Central memory CD8-positive, alpha-beta T cell (primary cell): ENCODE data around the gene C10orf90.

Experiments used
- ATAC-seq: fragments of 150-1000 bp; cut with Tn5 transposase; replicated peaks from 2 replicates; pipeline ENCODE4 v1.10.0; 2022; ENCODE audit warnings: mild to moderate bottlenecking, moderate FRiP score, moderate number of reproducible peaks; ENCODE audit not compliant: poor library complexity, severe bottlenecking; ENCODE audit errors: extremely low read depth
- DNase-seq, 2 donors: peaks; one replicate each; pipeline ENCODE4 v3.0.0; 2021; ENCODE audit warnings: low spot score in 2 of 2
- H3K27ac Mint-ChIP-seq: one replicate; pipeline ENCODE4 v1.8.0; 2022; ENCODE audit warnings: low read depth, mild to moderate bottlenecking, moderate library complexity, mixed read lengths
- H3K27me3 Mint-ChIP-seq: one replicate; pipeline ENCODE4 v1.8.0; 2022; ENCODE audit warnings: mixed read lengths
- H3K36me3 Mint-ChIP-seq: one replicate; pipeline ENCODE4 v1.8.0; 2022; ENCODE audit warnings: mild to moderate bottlenecking, moderate library complexity, mixed read lengths; ENCODE audit not compliant: insufficient read depth
- H3K4me1 Mint-ChIP-seq: one replicate; pipeline ENCODE4 v1.8.0; 2022; ENCODE audit warnings: mixed read lengths
- H3K4me3 Mint-ChIP-seq: one replicate; pipeline ENCODE4 v1.8.0; 2022; ENCODE audit warnings: mild to moderate bottlenecking, moderate library complexity, mixed read lengths
- H3K9me3 Mint-ChIP-seq: one replicate; pipeline ENCODE4 v1.8.0; 2022; ENCODE audit warnings: mixed read lengths

Gene C10orf90

DNA sequence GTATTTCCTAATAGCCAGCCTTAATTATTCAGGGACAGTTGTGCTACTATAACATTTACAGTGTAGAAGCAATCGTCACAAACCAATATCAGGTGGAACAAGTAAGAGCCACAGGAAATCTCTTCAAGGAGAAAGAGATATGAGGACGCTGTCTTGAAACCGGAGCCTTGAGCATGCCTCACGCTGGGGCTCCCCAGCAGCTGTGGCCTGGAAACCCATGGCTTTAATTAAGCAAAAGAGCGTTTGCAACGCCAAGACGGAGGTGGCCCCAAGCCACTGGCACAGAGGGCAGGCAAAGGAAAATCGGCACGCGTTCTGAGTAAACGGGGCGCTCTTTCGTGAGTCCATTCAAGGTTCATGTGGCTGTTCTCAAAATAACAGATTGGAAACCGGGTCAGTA lies 84.4 kb downstream of the C10orf90 start:
- H3K9me3 Mint-ChIP-seq: peaks cover 18% of the 10 kb centered on the region
- H3K27me3 Mint-ChIP-seq: no peaks in the 10 kb centered on the region
- ATAC-seq (no peak), DNase-seq (no peak)
- H3K4me3 Mint-ChIP-seq: no peak overlapping the region
- no peaks in the 10 kb centered on the region for H3K4me1 Mint-ChIP-seq
- no peaks in the 10 kb centered on the region for H3K36me3 Mint-ChIP-seq
- H3K27ac Mint-ChIP-seq: no peak overlapping the region

DNA sequence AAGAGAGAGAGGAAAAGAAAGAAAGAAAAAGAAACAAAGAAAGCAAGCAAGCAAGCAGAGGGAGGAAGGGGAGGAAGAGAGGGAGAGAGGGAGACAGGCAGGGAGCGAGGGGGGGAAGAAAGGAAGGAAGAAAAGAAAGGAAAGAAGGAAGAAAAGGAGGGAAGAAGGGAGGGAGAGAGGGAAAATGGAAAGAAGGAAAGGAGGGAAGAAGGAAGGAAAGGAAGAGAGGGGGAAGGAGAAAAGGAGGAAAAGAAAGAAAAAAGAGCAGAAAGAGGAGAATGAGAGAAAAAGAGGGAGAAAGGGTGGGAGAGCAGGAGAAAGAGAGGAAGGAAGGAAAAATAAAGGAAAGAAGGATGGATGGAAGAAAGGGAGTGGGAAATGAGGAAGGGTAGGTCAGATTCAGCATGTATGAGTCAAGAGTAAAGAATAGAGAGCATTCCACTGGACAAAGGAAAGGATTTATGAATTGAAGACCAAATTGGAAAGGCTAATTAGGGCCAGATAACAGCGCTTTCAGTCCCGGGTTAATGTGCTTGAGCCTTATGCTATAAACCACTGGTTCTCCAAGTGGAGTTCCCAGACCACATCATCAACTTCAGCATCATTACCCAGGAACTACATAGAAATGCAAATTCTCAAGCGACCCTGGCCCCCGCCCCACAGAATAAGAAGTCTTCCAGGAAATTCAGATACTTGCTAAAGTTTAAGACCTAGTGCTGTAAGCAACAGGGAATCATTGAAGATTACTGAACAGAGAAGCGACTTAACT lies 85.1 kb downstream of the C10orf90 start:
- H3K27me3 Mint-ChIP-seq: no peaks in the 10 kb centered on the region
- no peak overlapping the region for H3K4me3 Mint-ChIP-seq
- ATAC-seq (no peak), DNase-seq (no peak)
- H3K36me3 Mint-ChIP-seq: no peaks in the 10 kb centered on the region
- H3K4me1 Mint-ChIP-seq: no peaks in the 10 kb centered on the region
- H3K9me3 Mint-ChIP-seq: peaks cover 23% of the 10 kb centered on the region
- H3K27ac Mint-ChIP-seq: no peak overlapping the region

DNA sequence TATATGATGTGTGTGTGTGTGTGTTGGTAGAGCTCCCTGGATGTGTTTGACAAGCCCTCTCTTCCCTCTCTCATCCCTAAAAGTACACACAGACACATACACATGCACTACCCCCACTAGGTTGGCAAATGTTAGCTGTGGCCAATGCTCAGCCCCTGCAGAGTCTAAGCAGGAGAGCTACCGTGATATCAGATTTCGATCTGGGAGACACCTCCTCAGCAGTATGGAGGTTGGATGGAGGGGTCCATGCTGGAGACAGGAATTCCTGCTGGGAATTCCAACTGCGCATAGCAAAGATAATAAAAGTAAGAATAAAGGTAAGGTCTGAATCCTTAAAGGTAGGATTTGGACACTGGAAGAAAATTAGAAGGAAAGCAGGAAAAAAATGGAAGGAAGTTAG lies 85.7 kb downstream of the C10orf90 start:
- no peaks in the 10 kb centered on the region for H3K27me3 Mint-ChIP-seq
- no peak overlapping the region for H3K4me3 Mint-ChIP-seq
- H3K9me3 Mint-ChIP-seq: peaks cover 24% of the 10 kb centered on the region
- H3K4me1 Mint-ChIP-seq: no peaks in the 10 kb centered on the region
- no peaks in the 10 kb centered on the region for H3K36me3 Mint-ChIP-seq
- ATAC-seq (no peak), DNase-seq (no peak)
- no peak overlapping the region for H3K27ac Mint-ChIP-seq

DNA sequence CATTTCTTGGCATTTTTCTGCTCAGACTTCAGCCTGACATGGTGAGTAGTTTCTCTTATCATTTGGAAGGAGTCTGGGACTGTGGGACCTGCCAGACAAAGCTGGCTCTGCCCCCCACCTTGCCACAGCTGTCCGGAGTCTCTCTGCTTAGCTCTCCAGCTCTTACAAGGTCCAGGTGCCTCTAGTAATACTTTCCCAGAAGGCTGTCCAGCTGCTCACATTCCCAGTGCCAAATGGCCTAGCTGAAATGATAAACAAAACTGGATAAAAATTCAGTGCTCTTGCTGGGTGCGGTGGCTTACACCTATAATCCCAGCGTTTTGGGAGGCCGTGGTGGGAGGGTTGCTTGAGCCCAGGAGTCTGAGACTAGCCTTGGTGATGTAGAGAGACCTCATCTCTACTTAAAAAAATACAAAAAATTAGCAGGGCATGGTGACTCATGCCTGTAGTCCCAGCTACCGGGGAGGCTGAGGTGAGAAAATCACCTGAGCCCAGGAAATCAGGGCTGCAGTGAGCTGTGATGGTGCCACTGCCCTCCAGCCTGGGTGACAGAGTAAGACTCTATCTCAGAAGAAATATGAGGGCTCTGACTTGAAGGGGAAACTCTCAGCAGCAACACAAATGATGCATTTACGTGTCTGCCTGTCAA lies 86.8 kb downstream of the C10orf90 start:
- DNase-seq (no peak), ATAC-seq (no peak)
- Mint-ChIP-seq H3K9me3 (peaks cover 20% of the 10 kb centered on the region), H3K4me1 (no peaks in the 10 kb centered on the region), H3K4me3 (no peak overlapping the region), H3K27ac (no peak overlapping the region), H3K27me3 (no peaks in the 10 kb centered on the region), H3K36me3 (no peaks in the 10 kb centered on the region)

DNA sequence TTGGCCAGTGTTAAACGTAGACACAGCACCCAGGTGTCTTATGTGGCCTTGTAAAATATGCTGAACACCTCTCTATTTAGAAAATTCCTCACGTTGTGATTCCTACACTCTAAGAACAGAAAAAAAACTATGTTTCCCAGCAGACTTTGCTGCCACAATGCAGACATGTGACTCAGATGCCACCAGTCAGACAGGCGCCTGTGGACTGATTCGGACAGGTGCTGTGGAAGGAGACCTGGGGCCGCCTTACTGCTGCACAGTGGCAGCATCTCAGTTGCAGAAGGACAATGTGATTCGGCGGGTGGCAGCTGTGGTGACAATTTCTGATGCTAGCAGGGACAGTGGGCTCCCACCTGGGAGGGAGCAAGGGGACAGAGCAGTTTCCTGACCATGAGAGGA lies 88.8 kb downstream of the C10orf90 start:
- H3K27me3 Mint-ChIP-seq: no peaks in the 10 kb centered on the region
- H3K36me3 Mint-ChIP-seq: no peaks in the 10 kb centered on the region
- peaks cover 17% of the 10 kb centered on the region for H3K9me3 Mint-ChIP-seq
- no peak for ATAC-seq
- no peak for DNase-seq
- H3K4me3 Mint-ChIP-seq: no peak overlapping the region
- H3K27ac Mint-ChIP-seq: no peak overlapping the region
- no peaks in the 10 kb centered on the region for H3K4me1 Mint-ChIP-seq

GRCh38 chr10:126580873-126581647 lies 89.4 kb downstream of the C10orf90 start:
- peaks cover 17% of the 10 kb centered on the region for H3K9me3 Mint-ChIP-seq
- no peak for ATAC-seq

GRCh38 chr10:126576336-126576735 lies 94.2 kb downstream of the C10orf90 start:
- no peak overlapping the region for H3K4me3 Mint-ChIP-seq
- peaks cover 6% of the 10 kb centered on the region for H3K9me3 Mint-ChIP-seq
- no peaks in the 10 kb centered on the region for H3K36me3 Mint-ChIP-seq
- H3K27ac Mint-ChIP-seq: no peak overlapping the region
- H3K27me3 Mint-ChIP-seq: no peaks in the 10 kb centered on the region
- no peak for DNase-seq
- ATAC-seq: no peak
- no peaks in the 10 kb centered on the region for H3K4me1 Mint-ChIP-seq

More at GRCh38 chr10:126580873-126581647, 89.4 kb downstream of the C10orf90 start:
- H3K4me1 Mint-ChIP-seq: no peaks in the 10 kb centered on the region
- no peaks in the 10 kb centered on the region for H3K27me3 Mint-ChIP-seq
- no peak for DNase-seq
- no peaks in the 10 kb centered on the region for H3K36me3 Mint-ChIP-seq
- H3K27ac Mint-ChIP-seq: no peak overlapping the region
- H3K4me3 Mint-ChIP-seq: no peak overlapping the region

GRCh38 chr10:126570621-126571602 lies 99.6 kb downstream of the C10orf90 start:
- peaks cover 5% of the 10 kb centered on the region for H3K4me1 Mint-ChIP-seq
- H3K36me3 Mint-ChIP-seq: no peaks in the 10 kb centered on the region
- H3K27me3 Mint-ChIP-seq: no peaks in the 10 kb centered on the region
- ATAC-seq (no peak), DNase-seq (no peak)
- H3K4me3 Mint-ChIP-seq: no peak overlapping the region
- H3K9me3 Mint-ChIP-seq: peaks cover 11% of the 10 kb centered on the region
- H3K27ac Mint-ChIP-seq: no peak overlapping the region

DNA sequence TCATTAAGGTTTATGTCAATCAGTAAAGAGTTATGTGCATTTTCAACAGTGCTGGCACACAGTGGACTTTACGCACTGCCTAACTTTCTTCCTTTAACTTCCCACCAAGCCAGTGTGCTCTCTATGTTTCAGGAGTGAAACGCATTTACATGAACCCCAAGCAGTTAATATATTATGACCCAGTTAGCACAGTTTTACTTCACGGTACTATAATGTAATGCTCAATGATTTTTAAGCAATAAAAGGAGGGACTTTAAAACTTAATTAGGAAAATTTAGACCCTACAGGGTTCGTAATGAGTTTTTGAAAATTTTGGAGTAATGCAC lies 100.3 kb downstream of the C10orf90 start:
- DNase-seq (no peak), ATAC-seq (no peak)
- Mint-ChIP-seq H3K27me3 (no peaks in the 10 kb centered on the region), H3K4me1 (peaks cover 5% of the 10 kb centered on the region), H3K9me3 (peaks cover 15% of the 10 kb centered on the region), H3K27ac (no peak overlapping the region), H3K4me3 (no peak overlapping the region), H3K36me3 (no peaks in the 10 kb centered on the region)

GRCh38 chr10:126569513-126570244 lies 100.8 kb downstream of the C10orf90 start:
- H3K27me3 Mint-ChIP-seq: no peaks in the 10 kb centered on the region
- peaks cover 5% of the 10 kb centered on the region for H3K4me1 Mint-ChIP-seq
- ATAC-seq (no peak), DNase-seq (no peak)
- H3K9me3 Mint-ChIP-seq: peaks cover 15% of the 10 kb centered on the region
- H3K4me3 Mint-ChIP-seq: no peak overlapping the region
- no peak overlapping the region for H3K27ac Mint-ChIP-seq
- no peaks in the 10 kb centered on the region for H3K36me3 Mint-ChIP-seq

DNA sequence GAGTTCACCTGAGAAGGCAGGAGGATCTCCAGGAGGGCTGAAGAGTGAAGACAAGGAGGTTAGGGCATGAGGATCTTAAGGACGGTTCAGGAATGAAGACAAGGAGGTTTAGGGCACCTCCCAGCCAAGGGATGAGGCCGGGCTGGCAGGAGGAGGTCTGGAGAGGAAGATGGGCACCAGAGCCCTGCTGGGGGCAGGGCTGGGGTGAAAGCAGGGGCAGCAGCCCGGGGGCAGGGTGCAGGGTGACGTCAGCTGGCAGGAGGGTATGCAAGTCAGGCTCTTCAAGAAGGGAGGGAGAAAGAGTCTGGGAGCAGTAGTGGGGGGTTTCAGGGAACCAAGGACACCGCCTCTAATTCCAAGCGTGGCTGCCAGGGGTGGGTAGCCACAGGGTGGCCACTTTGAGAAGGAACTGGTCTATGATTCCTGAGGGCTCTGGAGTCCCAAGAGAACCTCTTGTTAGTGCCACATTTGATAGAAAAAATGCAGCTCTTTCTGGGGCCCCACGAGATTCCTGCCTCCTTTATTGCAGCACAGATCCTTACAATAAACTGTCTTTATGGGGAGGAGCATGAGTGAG lies 101.6 kb downstream of the C10orf90 start:
- H3K27me3 Mint-ChIP-seq: no peaks in the 10 kb centered on the region
- no peak overlapping the region for H3K27ac Mint-ChIP-seq
- H3K4me1 Mint-ChIP-seq: peaks cover 5% of the 10 kb centered on the region
- ATAC-seq: no peak
- H3K4me3 Mint-ChIP-seq: no peak overlapping the region
- no peak for DNase-seq
- H3K36me3 Mint-ChIP-seq: no peaks in the 10 kb centered on the region
- H3K9me3 Mint-ChIP-seq: peaks cover 15% of the 10 kb centered on the region
